Activated CD8-positive, alpha-beta memory T cell treated with anti-CD3 and anti-CD28 coated beads for 36 hours (primary cell): ENCODE data around the gene CRTC1. TPM values are rescaled to one million over a fixed set of nuclear protein-coding genes. Genes with fewer than 3 reads are reported as not detected.

Source experiments
- CTCF ChIA-PET: fragments of 350-600 bp; sonication (Branson Sonifier 250); formaldehyde crosslinking; loops from one replicate; lab custom pipeline; 2021; ENCODE audit warnings: antibody characterized with exemption; lab: Charles Lee
- POLR2A ChIA-PET: fragments of 350-600 bp; sonication (Branson Sonifier 250); formaldehyde crosslinking; loops from one replicate; lab custom pipeline; 2021; ENCODE audit warnings: antibody characterized with exemption; lab: Charles Lee
- total RNA-seq, 2 experiments: library from RNA; stranded (reverse); gene quantifications; one replicate each; pipeline ENCODE4 v1.2.3, GENCODE V29; 2021

Gene CRTC1
- total RNA-seq, 2 experiments from 2014 or later = 5.0 to 5.5 TPM

DNA sequence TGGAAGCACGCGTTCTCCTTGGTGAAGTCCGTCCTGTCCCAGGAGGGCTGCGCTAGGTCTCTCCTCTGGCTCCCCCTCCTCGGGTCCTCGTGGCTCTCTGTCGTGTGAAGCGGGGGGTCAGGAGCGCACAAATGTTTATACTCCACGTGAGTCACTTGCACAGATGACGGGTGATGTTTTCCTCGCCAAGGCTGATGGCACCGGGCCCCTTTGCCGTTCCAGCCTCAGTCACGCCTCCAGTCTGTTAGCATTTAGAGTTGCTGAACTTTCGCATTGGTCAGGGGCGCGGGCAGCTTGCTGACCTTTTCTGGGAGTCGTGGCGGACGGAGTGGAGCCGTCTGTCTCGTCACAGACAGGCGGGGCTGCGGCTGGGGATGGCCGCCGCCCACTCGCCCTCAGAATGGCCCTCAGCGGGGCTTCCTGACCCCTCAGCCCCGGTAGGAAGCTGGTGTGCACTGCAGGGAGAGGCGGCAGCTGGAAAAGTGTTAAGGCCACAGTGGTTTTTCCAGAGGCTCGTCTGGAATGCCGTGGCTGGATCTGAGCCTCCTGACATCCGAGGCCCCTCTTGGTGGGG, 32.9 kb upstream of the CRTC1 start:
- ChIA-PET CTCF (no interaction called here), POLR2A (no interaction called here)

- ChIA-PET CTCF (no interaction called here), POLR2A (no interaction called here)
These were observed 32.2 kb upstream of the CRTC1 start for GRCh38 chr19:18651300-18651699.

DNA sequence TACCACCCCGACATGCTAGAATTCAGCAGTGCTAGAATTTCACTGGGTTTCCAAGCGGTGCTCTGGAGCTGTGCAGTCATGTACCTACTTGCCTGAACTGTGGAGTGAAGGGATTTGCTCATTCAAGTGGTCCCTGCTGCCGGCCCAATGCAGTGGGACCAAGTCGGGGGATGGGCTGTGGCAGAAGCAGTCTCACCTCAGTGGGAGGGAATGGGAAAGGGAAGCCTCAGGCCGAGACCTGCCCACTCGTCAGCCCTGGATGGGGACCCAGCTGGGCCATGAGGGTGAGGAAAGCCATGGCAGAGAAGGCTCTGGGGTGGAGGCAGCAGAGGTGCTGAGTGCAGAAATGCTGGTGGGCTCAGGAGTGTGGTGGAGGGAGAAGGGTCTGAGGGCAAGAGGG, 31.7 kb upstream of the CRTC1 start:
- ChIA-PET POLR2A (no interaction called here), CTCF (interaction anchor here (1.0 kb wide), 1 partner anchor 10 kb away, joined by 5 read pairs; no protein-coding TSS in a partner anchor)

- ChIA-PET CTCF (no interaction called here), POLR2A (no interaction called here)
These were observed 29.6 kb upstream of the CRTC1 start for GRCh38 chr19:18653853-18654252.

DNA sequence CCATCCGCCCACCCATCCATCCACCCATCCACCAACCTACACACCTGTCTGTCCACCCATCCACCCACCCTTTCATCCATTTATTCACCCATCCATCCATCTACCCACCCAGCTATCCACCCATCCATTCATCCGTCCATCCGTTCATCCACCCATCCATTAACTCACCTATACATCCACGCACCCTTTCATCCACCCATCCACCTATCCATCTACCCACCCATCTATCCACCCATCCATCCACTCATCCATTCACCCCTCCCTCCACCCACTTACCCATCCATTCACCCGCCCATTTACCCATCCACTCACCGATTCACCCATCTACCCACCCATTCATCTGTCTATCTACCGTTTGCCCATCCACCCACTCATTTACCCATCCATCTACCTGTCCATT, 29.0 kb upstream of the CRTC1 start:
- POLR2A ChIA-PET = no interaction called here
- CTCF ChIA-PET = no interaction called here

DNA sequence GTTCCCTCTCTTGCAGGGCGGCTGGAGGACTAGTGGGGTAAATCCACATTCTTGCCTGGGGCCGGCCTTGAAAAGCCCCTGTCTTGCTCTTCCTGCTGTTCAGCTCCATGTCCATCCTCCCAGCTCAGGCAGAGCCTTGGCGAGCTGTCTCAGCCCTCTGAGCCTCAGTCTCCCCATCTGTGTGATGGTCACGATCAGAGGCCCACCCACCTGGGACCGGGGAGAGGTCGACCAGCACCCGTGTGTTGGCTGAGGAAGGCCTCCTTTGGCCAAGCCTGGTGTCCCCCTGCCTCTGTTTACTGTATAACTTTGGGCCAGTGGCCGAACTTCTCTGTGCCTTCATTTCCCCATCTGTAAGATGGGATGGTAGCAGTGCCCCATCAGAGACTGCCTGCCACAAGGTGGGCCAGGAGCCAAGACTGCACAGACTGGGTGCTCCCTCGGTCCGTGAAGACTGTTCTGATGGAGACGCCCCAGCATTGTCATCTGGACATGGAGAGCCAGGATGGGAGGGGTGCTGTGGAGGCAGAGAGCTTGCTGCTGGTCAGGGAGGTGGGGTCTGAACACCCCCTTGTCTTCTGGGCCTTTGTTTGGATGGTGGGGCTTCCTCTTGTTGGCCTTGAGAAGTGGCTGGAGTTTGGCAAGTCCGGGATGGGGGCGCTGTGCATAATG, 28.2 kb upstream of the CRTC1 start:
- POLR2A ChIA-PET = interaction anchor here (0.5 kb wide), 1 partner anchor 88 kb away, joined by 3 read pairs; no protein-coding TSS in a partner anchor
- CTCF ChIA-PET = no interaction called here

- ChIA-PET CTCF (no interaction called here), POLR2A (no interaction called here)
These were observed 27.0 kb upstream of the CRTC1 start for GRCh38 chr19:18656337-18657086.

DNA sequence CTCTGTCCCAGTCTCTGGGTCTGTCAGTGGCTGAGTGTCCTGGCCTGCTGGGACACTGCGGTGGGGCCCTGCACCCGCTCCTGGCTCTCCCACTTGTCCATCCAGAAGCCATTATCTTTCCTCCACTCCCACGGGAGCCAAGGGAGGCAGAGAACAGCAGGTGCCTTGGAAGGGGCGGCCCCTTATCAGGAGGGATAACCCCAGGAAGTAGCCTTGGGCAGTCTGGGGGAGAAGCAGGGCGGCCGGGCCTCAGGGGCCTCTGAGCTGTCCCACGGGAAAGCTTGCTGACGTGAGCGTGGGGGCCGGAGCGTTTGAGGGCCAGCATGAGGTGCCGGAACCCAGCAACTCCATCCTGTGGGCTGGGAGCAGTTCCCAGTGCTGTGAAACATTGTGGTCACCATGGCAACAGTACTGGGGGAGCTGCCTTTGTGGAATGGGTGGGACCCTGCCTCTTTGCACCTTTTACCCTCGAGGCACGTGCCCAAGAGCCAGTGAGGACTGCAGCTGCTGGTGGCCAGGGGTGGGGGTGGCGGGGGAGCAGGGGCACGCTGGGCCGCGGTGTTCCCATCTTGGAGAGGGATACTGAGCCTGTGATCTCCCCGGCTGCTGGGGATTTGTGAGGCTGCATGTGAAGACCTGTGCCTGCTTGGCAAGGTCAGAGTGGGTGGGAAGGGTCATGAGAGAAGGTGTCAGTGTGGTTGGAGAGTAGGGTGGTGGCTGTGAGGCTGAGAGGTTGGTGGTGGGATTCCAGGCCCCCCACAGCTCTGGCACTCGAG, 25.7 kb upstream of the CRTC1 start:
- CTCF ChIA-PET = no interaction called here
- POLR2A ChIA-PET = no interaction called here

- ChIA-PET POLR2A (no interaction called here), CTCF (no interaction called here)
These were observed 25.1 kb upstream of the CRTC1 start for GRCh38 chr19:18658366-18658855.

GRCh38 chr19:18659281-18660050, 24.0 kb upstream of the CRTC1 start:
- ChIA-PET POLR2A (no interaction called here), CTCF (no interaction called here)

GRCh38 chr19:18660051-18660910, 23.2 kb upstream of the CRTC1 start:
- ChIA-PET POLR2A (no interaction called here), CTCF (no interaction called here)

GRCh38 chr19:18660939-18661670, 22.4 kb upstream of the CRTC1 start:
- ChIA-PET CTCF (interaction anchor here (0.6 kb wide), 1 partner anchor 316 kb away, joined by 3 read pairs; no protein-coding TSS in a partner anchor), POLR2A (no interaction called here)

DNA sequence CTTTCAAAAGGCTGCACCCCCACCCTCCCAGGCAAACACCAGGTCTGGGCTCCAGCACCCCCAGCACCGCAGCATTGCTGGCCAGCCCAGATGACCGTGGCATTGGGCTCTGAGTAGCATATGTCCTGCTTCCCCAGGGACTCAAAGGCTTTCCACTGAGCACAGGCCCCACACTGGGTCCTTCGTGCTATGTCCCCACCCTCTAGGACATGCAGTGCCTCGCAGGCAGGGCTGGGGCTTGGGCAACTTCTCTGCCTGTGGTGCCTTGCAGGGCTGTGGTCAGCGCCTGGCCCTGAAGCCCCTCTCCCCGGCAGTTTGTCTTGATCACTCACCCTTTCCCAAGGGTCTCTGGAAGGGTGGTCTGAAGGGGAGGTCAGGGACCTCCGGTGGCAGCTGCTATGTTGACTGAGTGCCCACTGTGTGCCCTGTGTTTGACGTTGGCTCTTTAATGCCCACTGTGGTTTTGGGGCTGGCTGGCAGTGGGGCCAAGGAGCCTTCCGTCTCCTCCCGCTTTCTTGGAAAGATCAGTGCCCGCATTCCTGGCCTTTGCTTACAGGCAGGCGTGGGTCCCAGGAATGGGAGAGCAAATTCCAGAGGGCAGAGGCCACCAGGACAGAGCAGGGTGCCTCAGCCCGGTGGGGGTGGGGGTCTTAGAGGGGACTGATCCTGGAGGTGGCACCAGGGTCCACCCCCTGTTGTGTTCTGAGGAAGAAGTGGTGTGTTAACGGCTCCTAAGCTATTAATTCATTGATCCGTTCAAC, 20.3 kb upstream of the CRTC1 start:
- CTCF ChIA-PET = no interaction called here
- POLR2A ChIA-PET = no interaction called here

DNA sequence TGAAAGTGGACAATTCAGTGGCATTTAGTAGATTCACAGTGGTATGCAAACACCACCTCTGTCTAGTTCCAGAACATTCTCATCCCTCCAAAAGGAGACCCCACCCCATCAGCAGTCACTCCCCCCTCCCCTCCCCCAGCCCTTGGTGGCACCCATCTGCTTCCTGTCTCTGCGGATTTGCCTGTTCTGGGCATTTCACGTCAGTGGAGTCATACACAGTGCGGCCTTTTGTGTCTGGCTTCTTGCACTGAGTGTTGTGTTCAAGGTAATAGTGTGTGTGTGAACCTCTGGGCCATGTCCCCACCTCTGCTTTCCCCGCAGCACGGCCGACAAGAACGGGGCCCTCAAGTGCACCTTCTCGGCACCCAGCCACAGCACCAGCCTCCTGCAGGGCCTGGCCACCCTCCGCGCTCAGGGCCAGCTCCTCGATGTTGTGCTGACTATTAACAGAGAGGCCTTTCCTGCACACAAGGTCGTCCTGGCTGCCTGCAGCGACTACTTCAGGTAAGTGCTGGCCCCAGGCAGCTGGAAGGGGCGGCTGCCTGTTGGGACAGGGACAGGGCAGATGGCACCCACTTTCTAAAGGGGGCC, 19.4 kb upstream of the CRTC1 start:
- POLR2A ChIA-PET = no interaction called here
- CTCF ChIA-PET = no interaction called here

DNA sequence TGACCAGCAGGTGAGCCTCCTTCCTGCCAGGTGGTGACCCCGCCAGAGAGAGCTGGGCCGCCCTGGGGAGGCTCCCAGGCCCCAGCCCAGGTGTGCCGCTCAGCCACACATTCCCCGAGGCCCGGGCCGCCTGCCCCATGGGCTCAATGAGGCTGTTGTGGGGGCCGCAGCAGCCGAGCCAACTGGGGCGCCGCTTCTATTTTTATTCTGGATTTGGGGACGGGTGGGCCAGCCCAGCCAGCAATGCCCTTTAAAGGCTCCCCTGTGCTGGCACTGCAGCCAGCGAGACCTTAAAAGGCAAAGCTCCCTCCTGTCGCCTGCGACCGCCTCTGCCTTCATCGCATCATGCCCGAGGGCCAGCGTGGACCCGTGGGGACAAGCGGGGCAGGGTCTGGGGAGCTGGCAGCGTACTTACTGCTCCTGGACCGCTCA, 17.7 kb upstream of the CRTC1 start:
- ChIA-PET POLR2A (interaction anchor here (0.6 kb wide), 1 partner anchor 386 kb away, joined by 4 read pairs; no protein-coding TSS in a partner anchor), CTCF (no interaction called here)

- POLR2A ChIA-PET = interaction anchor here (0.6 kb wide), 1 partner anchor 385 kb away, joined by 4 read pairs; no protein-coding TSS in a partner anchor
- CTCF ChIA-PET = no interaction called here
These were observed 17.2 kb upstream of the CRTC1 start for GRCh38 chr19:18666317-18666716.
